ENCODE measurements around the gene TPX2.

DNA sequence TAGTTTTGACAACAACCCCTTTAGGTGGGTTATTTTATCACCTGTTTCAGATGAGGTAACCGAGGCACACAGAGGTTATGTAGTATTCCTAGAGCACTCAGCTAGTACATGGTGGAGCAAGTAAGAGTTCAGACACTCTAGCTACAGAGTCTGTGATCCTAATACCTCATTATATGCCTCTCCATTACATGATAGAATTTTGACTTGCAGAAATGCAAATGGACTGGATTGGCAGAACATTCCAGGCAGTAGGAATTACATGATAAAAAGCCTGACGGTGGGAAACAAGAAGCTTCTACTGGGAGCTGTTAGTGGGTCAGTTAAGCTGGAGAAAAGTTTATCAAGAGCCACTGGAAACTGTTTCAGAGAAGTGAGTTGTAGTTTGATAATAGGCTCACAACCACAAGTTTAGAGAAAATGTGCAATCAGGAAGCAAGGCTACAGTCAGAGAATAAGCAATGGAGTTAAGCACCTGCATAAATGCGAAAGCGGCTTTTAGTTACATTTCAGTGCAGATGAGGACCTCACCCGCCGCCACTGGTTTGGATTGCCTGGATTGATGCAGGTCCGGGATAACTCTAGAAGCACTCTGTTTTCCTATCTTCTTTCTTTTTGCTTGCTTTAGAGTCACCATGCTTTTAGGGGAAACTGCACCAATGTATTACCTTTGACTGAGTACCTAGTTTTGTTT lies 45.4 kb downstream of the TPX2 start:
- TF ChIP-seq, protein P1, sequence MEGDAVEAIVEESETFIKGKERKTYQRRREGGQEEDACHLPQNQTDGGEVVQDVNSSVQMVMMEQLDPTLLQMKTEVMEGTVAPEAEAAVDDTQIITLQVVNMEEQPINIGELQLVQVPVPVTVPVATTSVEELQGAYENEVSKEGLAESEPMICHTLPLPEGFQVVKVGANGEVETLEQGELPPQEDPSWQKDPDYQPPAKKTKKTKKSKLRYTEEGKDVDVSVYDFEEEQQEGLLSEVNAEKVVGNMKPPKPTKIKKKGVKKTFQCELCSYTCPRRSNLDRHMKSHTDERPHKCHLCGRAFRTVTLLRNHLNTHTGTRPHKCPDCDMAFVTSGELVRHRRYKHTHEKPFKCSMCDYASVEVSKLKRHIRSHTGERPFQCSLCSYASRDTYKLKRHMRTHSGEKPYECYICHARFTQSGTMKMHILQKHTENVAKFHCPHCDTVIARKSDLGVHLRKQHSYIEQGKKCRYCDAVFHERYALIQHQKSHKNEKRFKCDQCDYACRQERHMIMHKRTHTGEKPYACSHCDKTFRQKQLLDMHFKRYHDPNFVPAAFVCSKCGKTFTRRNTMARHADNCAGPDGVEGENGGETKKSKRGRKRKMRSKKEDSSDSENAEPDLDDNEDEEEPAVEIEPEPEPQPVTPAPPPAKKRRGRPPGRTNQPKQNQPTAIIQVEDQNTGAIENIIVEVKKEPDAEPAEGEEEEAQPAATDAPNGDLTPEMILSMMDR (IDR thresholded peaks at IDR 0.05): no peak
- TF ChIP-seq POLR2AphosphoS5 (IDR thresholded peaks at IDR 0.05): no peak
